HepG2 (cell line): ENCODE data around the gene BEAN1. TPM values are rescaled to one million over a fixed set of nuclear protein-coding genes. Genes with fewer than 3 reads are reported as not detected.
A peak's percentile ranks its signal among the peaks of the same experiment; 100 is the strongest.

Source experiments
- ELF3 ChIP-seq: IDR thresholded peaks from 2 replicates; pipeline ENCODE4 v1.6.1; 2016; ENCODE audit warnings: missing genetic modification reagents, missing compliant biosample characterization
- GABPB1 ChIP-seq: IDR thresholded peaks from 2 replicates; pipeline ENCODE4 v1.6.1; 2016; ENCODE audit warnings: mild to moderate bottlenecking, missing genetic modification reagents, moderate library complexity, missing compliant biosample characterization
- HNRNPL ChIP-seq: fragments of 200-400 bp; formaldehyde crosslinking; IDR thresholded peaks from 2 replicates; pipeline ENCODE4 v1.6.1; 2017; ENCODE audit warnings: mild to moderate bottlenecking, low read depth, low read length
- HOMEZ ChIP-seq: IDR thresholded peaks from 2 replicates; pipeline ENCODE4 v1.6.1; 2016; ENCODE audit warnings: low read depth
- MTA1 ChIP-seq: sonication (generic); formaldehyde crosslinking; IDR thresholded peaks from 2 replicates; pipeline ENCODE4 v1.4.0; 2020; ENCODE audit warnings: missing genetic modification reagents, mild to moderate bottlenecking, borderline replicate concordance
- RFXAP ChIP-seq: sonication (generic); formaldehyde crosslinking; IDR thresholded peaks from 2 replicates; pipeline ENCODE4 v1.4.0; 2020; ENCODE audit warnings: missing genetic modification reagents, borderline replicate concordance
- RXRA ChIP-seq: sonication (generic); formaldehyde crosslinking; IDR thresholded peaks from 2 replicates; pipeline ENCODE4 v1.5.1; 2020; ENCODE audit warnings: missing genetic modification reagents
- SCMH1 ChIP-seq: sonication (generic); formaldehyde crosslinking; IDR thresholded peaks from 2 replicates; pipeline ENCODE4 v1.9.0; 2021; ENCODE audit warnings: missing genetic modification reagents, mild to moderate bottlenecking, borderline replicate concordance
- ZBTB46 ChIP-seq: sonication (generic); formaldehyde crosslinking; IDR thresholded peaks from 2 replicates; pipeline ENCODE4 v1.4.0; 2020; ENCODE audit warnings: mild to moderate bottlenecking, missing genetic modification reagents, borderline replicate concordance
- ZEB1 ChIP-seq: IDR thresholded peaks from 2 replicates; pipeline ENCODE4 v1.6.1; 2012; ENCODE audit warnings: mild to moderate bottlenecking, low read depth, inconsistent platforms; ENCODE audit not compliant: insufficient replicate concordance
- ZNF329 ChIP-seq: sonication (generic); formaldehyde crosslinking; IDR thresholded peaks from 2 replicates; pipeline ENCODE4 v1.9.0; 2021; ENCODE audit warnings: low read depth, mild to moderate bottlenecking, missing genetic modification reagents
- ZNF34 ChIP-seq: sonication (generic); formaldehyde crosslinking; IDR thresholded peaks from 2 replicates; pipeline ENCODE4 v1.4.0; 2020; ENCODE audit warnings: mild to moderate bottlenecking, missing genetic modification reagents, borderline replicate concordance
- ZNF572 ChIP-seq: sonication (generic); formaldehyde crosslinking; IDR thresholded peaks from 2 replicates; pipeline ENCODE4 v1.5.1; 2020; ENCODE audit warnings: mild to moderate bottlenecking, missing genetic modification reagents
- ZNF761 ChIP-seq: sonication (generic); formaldehyde crosslinking; conservative IDR thresholded peaks from 2 replicates; pipeline ENCODE4 v1.4.0; 2020; ENCODE audit warnings: mild to moderate bottlenecking, missing genetic modification reagents
- polyA plus RNA-seq, 8 experiments: library from polyadenylated mRNA; depleted of rRNA in 3 of 8; stranded (reverse) in 7 of 8; unstranded in 1 of 8; fragments of >200 nt; fragmentation: Illumina TruSeq in 4 of 8; extraction: Trizol in 4 of 8; gene quantifications; 2 replicates each; pipeline versions ENCODE4 v1.2.1 to v1.2.3, GENCODE V29; 2011 to 2016; ENCODE audit warnings: low read depth in 4 of 8, missing spikeins in 1 of 8, mixed read lengths in 1 of 8; ENCODE audit not compliant: insufficient read depth in 1 of 8
- total RNA-seq, 5 experiments: library from RNA; depleted of rRNA; stranded (reverse); fragments of >200 nt; fragmentation: Illumina TruSeq; extraction: Trizol; gene quantifications; 2 replicates each; pipeline ENCODE4 v1.2.3, GENCODE V29; 2016; ENCODE audit warnings: low read depth in 1 of 5
- TF ChIP-seq, protein P1 (sequence below): sonication (generic); formaldehyde crosslinking; IDR thresholded peaks from 2 replicates; pipeline ENCODE4 v1.5.0; 2020; ENCODE audit warnings: missing genetic modification reagents
- TF ChIP-seq, protein P2 (sequence below): sonication (generic); formaldehyde crosslinking; IDR thresholded peaks from 2 replicates; pipeline ENCODE4 v1.5.0; 2020; ENCODE audit warnings: mild to moderate bottlenecking, low read depth, missing genetic modification reagents, borderline replicate concordance
- TF ChIP-seq, protein P3 (sequence below): sonication (generic); formaldehyde crosslinking; IDR thresholded peaks from 2 replicates; pipeline ENCODE4 v1.4.0; 2020; ENCODE audit warnings: missing genetic modification reagents, borderline replicate concordance
- TF ChIP-seq, protein P4 (sequence below): IDR thresholded peaks from 2 replicates; pipeline ENCODE4 v1.6.1; 2016; ENCODE audit warnings: mild to moderate bottlenecking, missing biosample characterization, missing genetic modification reagents
- TF ChIP-seq, protein P5 (sequence below): sonication (generic); formaldehyde crosslinking; IDR thresholded peaks from 2 replicates; pipeline ENCODE4 v1.8.0; 2022; ENCODE audit warnings: mild to moderate bottlenecking, missing genetic modification reagents, moderate library complexity

The BEAN1 gene
- total and polyA plus RNA-seq, 2 of the 13 experiments (the other 11 are each of a cell fraction or from before 2014, with no cell fraction given), result 0.53 to 1.4 TPM

GRCh38 chr16:66434619-66435430 lies 7.7 kb downstream of the BEAN1 start (continued):
- TF ChIP-seq ZNF34 (CRISPR knock-in tag) (0 out of 2 replicates have a peak, but pooled peaks have one; percentile 11), GABPB1 (CRISPR knock-in tag) (peak; percentile 13; the same call in 1 of the 2 replicates), HNRNPL (0 out of 2 replicates have a peak, but pooled peaks have one; percentile 45), ZBTB46 (no peak), ELF3 (CRISPR knock-in tag) (peak; percentile 75), ZNF761 (CRISPR knock-in tag) (peak; percentile 30; the same call in 1 of the 2 replicates), SCMH1 (no peak), ZEB1 (no peak), RFXAP (no peak; the same call in 1 of the 2 replicates), HOMEZ (peak; percentile 45), ZNF329 (no peak), ZNF572 (no peak), MTA1 (CRISPR knock-in tag) (no peak), RXRA (CRISPR knock-in tag) (peak; percentile 79)
- TF ChIP-seq, protein P1, sequence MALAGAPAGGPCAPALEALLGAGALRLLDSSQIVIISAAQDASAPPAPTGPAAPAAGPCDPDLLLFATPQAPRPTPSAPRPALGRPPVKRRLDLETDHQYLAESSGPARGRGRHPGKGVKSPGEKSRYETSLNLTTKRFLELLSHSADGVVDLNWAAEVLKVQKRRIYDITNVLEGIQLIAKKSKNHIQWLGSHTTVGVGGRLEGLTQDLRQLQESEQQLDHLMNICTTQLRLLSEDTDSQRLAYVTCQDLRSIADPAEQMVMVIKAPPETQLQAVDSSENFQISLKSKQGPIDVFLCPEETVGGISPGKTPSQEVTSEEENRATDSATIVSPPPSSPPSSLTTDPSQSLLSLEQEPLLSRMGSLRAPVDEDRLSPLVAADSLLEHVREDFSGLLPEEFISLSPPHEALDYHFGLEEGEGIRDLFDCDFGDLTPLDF (CRISPR knock-in tag), result no peak
- TF ChIP-seq, protein P2, sequence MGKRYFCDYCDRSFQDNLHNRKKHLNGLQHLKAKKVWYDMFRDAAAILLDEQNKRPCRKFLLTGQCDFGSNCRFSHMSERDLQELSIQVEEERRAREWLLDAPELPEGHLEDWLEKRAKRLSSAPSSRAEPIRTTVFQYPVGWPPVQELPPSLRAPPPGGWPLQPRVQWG (CRISPR knock-in tag), result no peak
- TF ChIP-seq, protein P3, sequence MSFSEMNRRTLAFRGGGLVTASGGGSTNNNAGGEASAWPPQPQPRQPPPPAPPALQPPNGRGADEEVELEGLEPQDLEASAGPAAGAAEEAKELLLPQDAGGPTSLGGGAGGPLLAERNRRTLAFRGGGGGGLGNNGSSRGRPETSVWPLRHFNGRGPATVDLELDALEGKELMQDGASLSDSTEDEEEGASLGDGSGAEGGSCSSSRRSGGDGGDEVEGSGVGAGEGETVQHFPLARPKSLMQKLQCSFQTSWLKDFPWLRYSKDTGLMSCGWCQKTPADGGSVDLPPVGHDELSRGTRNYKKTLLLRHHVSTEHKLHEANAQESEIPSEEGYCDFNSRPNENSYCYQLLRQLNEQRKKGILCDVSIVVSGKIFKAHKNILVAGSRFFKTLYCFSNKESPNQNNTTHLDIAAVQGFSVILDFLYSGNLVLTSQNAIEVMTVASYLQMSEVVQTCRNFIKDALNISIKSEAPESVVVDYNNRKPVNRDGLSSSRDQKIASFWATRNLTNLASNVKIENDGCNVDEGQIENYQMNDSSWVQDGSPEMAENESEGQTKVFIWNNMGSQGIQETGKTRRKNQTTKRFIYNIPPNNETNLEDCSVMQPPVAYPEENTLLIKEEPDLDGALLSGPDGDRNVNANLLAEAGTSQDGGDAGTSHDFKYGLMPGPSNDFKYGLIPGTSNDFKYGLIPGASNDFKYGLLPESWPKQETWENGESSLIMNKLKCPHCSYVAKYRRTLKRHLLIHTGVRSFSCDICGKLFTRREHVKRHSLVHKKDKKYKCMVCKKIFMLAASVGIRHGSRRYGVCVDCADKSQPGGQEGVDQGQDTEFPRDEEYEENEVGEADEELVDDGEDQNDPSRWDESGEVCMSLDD, result no peak
- TF ChIP-seq, protein P4, sequence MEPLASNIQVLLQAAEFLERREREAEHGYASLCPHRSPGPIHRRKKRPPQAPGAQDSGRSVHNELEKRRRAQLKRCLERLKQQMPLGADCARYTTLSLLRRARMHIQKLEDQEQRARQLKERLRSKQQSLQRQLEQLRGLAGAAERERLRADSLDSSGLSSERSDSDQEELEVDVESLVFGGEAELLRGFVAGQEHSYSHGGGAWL (CRISPR knock-in tag), result no peak
- TF ChIP-seq, protein P5, sequence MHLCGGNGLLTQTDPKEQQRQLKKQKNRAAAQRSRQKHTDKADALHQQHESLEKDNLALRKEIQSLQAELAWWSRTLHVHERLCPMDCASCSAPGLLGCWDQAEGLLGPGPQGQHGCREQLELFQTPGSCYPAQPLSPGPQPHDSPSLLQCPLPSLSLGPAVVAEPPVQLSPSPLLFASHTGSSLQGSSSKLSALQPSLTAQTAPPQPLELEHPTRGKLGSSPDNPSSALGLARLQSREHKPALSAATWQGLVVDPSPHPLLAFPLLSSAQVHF (CRISPR knock-in tag), result no peak
